T-cell (primary cell): Measurements from ENCODE around the gene USH1C. TPM values are rescaled to one million over a fixed set of nuclear protein-coding genes. Genes with fewer than 3 reads are reported as not detected.

Source experiments
- ATAC-seq, 4 experiments: fragments of 200-7000 bp in 3 of 4; fragments of 150-1000 bp in 1 of 4; cut with Tn5 transposase; replicated peaks in 1 of 4; 1 replicate in 3 of 4; 2 replicates in 1 of 4; pipeline ENCODE4 v1.10.0; 2021; ENCODE audit warnings: moderate library complexity in 3 of 4, mild to moderate bottlenecking in 2 of 4, moderate number of reproducible peaks in 1 of 4
- CTCF ChIA-PET, 2 donors: fragments of 300-600 bp; sonication (Branson Sonifier 250); formaldehyde crosslinking; loops; one replicate each; lab custom pipeline; 2022; ENCODE audit warnings: antibody characterized with exemption in 2 of 2; lab: Charles Lee
- POLR2A ChIA-PET, 2 donors: fragments of 300-600 bp; sonication (Branson Sonifier 250); formaldehyde crosslinking; loops; one replicate each; lab custom pipeline; 2022; ENCODE audit warnings: antibody characterized with exemption in 2 of 2; lab: Charles Lee
- DNase-seq, 35 experiments: peaks; one replicate each; pipeline versions ENCODE4 v3.0.0 to v3.0.0-alpha.2; 2013 to 2023
- H3K27ac ChIP-seq: one replicate; pipeline ENCODE4 v1.5.1; 2013; ENCODE audit warnings: low read length
- H3K27me3 ChIP-seq, 2 experiments: replicated peaks in 1 of 2; 1 replicate in 1 of 2; 2 replicates in 1 of 2; pipeline versions ENCODE4 v1.6.1 to v1.7.0; 2013; ENCODE audit warnings: low read length in 1 of 2, mixed read lengths in 1 of 2; ENCODE audit not compliant: control insufficient read depth in 2 of 2, insufficient read depth in 2 of 2; ENCODE audit errors: extremely low read depth in 1 of 2
- H3K36me3 ChIP-seq, 2 donors: 1 replicate in 1 of 2; 2 replicates in 1 of 2; pipeline versions ENCODE4 v1.6.1 to v1.7.0; 2013; ENCODE audit warnings: low read length in 1 of 2; ENCODE audit not compliant: control insufficient read depth in 2 of 2, insufficient read depth in 1 of 2; ENCODE audit errors: extremely low read depth in 1 of 2
- H3K4me1 ChIP-seq, 2 experiments: 1 replicate in 1 of 2; 2 replicates in 1 of 2; pipeline versions ENCODE4 v1.6.1 to v1.7.0; 2013; ENCODE audit warnings: low read length in 2 of 2, mixed read lengths in 1 of 2; ENCODE audit not compliant: insufficient read depth in 2 of 2, control insufficient read depth in 1 of 2; ENCODE audit errors: extremely low read depth in 1 of 2
- H3K4me3 ChIP-seq, 2 donors: 1 replicate in 1 of 2; 2 replicates in 1 of 2; pipeline versions ENCODE4 v1.5.1 to v1.7.0; 2013; ENCODE audit warnings: mild to moderate bottlenecking in 2 of 2, low read length in 1 of 2, moderate library complexity in 1 of 2; ENCODE audit not compliant: control insufficient read depth in 1 of 2; ENCODE audit errors: extremely low read depth in 1 of 2
- H3K9me3 ChIP-seq: 2 replicates; pipeline ENCODE4 v1.7.0; 2013
- H3K27ac Mint-ChIP-seq, 2 donors: one replicate each; pipeline ENCODE4 v1.8.0; 2020 to 2021; ENCODE audit warnings: mild to moderate bottlenecking in 2 of 2, mixed read lengths in 2 of 2
- H3K27me3 Mint-ChIP-seq, 2 donors: one replicate each; pipeline ENCODE4 v1.8.0; 2021 to 2022; ENCODE audit warnings: mixed read lengths in 2 of 2
- H3K36me3 Mint-ChIP-seq: one replicate; pipeline ENCODE4 v1.8.0; 2021; ENCODE audit warnings: mixed read lengths
- H3K4me1 Mint-ChIP-seq, 3 donors: one replicate each; pipeline ENCODE4 v1.8.0; 2020 to 2022; ENCODE audit warnings: mixed read lengths in 3 of 3, mild to moderate bottlenecking in 1 of 3
- H3K4me3 Mint-ChIP-seq, 3 donors: one replicate each; pipeline ENCODE4 v1.8.0; 2020 to 2022; ENCODE audit warnings: mild to moderate bottlenecking in 3 of 3, mixed read lengths in 3 of 3, moderate library complexity in 3 of 3
- H3K9me3 Mint-ChIP-seq, 3 donors: one replicate each; pipeline ENCODE4 v1.8.0; 2020 to 2022; ENCODE audit warnings: mixed read lengths in 3 of 3
- WGBS: methylation state at CpG from one replicate; pipeline ENCODE4 v1.1.5; 2013; ENCODE audit warnings: missing lambda C conversion rate; ENCODE audit not compliant: insufficient coverage; 5-methylcytosine and 5-hydroxymethylcytosine counted together
- total RNA-seq, 35 experiments: library from RNA in 6 of 35; stranded (reverse) in 6 of 35; fragments of 120-200 nt in 1 of 35; gene quantifications; one replicate each; pipeline versions ENCODE4 v1.2.1 to v1.2.4 and lab custom pipeline; 2013 to 2026

USH1C gene
- total RNA-seq, 5 donors from 2014 or later (not counting 1 experiment from before 2014, with no cell fraction given), result not detected

DNA sequence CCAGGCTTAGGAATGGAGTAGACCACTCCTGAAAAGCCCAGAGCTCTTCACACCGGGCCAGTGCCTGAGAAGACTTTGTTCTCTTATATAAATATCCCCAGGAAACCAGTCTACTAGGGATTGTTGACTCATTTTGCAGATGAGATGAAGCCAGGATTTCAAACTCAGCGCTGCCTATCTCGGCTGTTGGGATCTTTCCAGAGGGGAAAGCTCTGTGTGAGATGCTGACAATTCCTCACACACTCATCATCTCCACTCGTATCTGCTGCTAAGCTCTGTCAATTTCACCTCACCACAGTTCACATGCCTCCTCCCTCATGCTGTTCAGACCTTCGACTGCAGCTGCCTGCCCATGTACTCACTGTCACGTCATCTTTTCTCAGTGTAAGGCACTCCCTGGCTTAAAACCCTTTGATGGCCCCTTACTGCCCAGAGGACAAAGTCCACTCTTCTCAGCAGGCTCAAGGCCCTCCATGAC lies 12.5 kb downstream of the USH1C start:
- ATAC-seq, result no peak
- no peaks in the 10 kb centered on the region for H3K36me3 Mint-ChIP-seq
- peaks cover 0 to 8% of the 10 kb centered on the region in 2 donors for H3K27me3 Mint-ChIP-seq
- no peak overlapping the region for H3K4me3 ChIP-seq
- peaks cover 0 to 28% of the 10 kb centered on the region in 2 experiments for H3K27me3 ChIP-seq
- H3K9me3 ChIP-seq, result no peaks in the 10 kb centered on the region
- no peaks in the 10 kb centered on the region for H3K36me3 ChIP-seq
- H3K4me1 ChIP-seq, result no peaks in the 10 kb centered on the region
- H3K9me3 Mint-ChIP-seq, result no peaks in the 10 kb centered on the region
- ChIA-PET POLR2A (interaction anchor here in 1 of 2 donors (0.7 kb wide), 1 partner anchor 522 kb away, joined by 4 read pairs; no protein-coding TSS in a partner anchor), CTCF (interaction anchor here in 1 of 2 donors (0.5 kb wide), 1 partner anchor 177 kb away, joined by 8 read pairs; no protein-coding TSS in a partner anchor)
- 68% methylated on average over 5 of the region's 6 CpGs for WGBS
- no peaks in the 10 kb centered on the region for H3K4me1 Mint-ChIP-seq
- no peak for DNase-seq
- H3K27ac Mint-ChIP-seq, result no peak overlapping the region
- H3K4me3 Mint-ChIP-seq, result no peak overlapping the region
- H3K27ac ChIP-seq, result no peak overlapping the region

GRCh38 chr11:17531071-17531600 lies 13.1 kb downstream of the USH1C start:
- Mint-ChIP-seq H3K9me3 (no peaks in the 10 kb centered on the region), H3K4me1 (no peaks in the 10 kb centered on the region), H3K27ac (no peak overlapping the region), H3K27me3 (peaks cover 0 to 9% of the 10 kb centered on the region in 2 donors), H3K4me3 (no peak overlapping the region), H3K36me3 (no peaks in the 10 kb centered on the region)
- peaks cover 0 to 31% of the 10 kb centered on the region in 2 experiments for H3K27me3 ChIP-seq
- no peak overlapping the region for H3K4me3 ChIP-seq
- no peak for ATAC-seq
- H3K36me3 ChIP-seq, result no peaks in the 10 kb centered on the region
- WGBS, result 82% methylated on average over 16 of the region's 22 CpGs
- no peaks in the 10 kb centered on the region for H3K4me1 ChIP-seq
- ChIA-PET CTCF (no interaction called here), POLR2A (interaction anchor here in 1 of 2 donors (0.7 kb wide), 1 partner anchor 521 kb away, joined by 4 read pairs; no protein-coding TSS in a partner anchor)
- DNase-seq, result no peak
- no peaks in the 10 kb centered on the region for H3K9me3 ChIP-seq
- no peak overlapping the region for H3K27ac ChIP-seq

- Histone ChIP-seq H3K27ac (no peak overlapping the region), H3K27me3 (peaks cover 0 to 31% of the 10 kb centered on the region in 2 experiments), H3K36me3 (no peaks in the 10 kb centered on the region), H3K4me1 (no peaks in the 10 kb centered on the region), H3K4me3 (no peak overlapping the region), H3K9me3 (no peaks in the 10 kb centered on the region)
- peaks cover 0 to 13% of the 10 kb centered on the region in 2 donors for H3K27me3 Mint-ChIP-seq
- H3K4me3 Mint-ChIP-seq, result no peak overlapping the region
- no peak overlapping the region for H3K27ac Mint-ChIP-seq
- 90% methylated on average over 6 of the region's 10 CpGs for WGBS
- CTCF ChIA-PET, result no interaction called here
- ATAC-seq (no peak), DNase-seq (no peak)
- POLR2A ChIA-PET, result no interaction called here
- no peaks in the 10 kb centered on the region for H3K36me3 Mint-ChIP-seq
- H3K9me3 Mint-ChIP-seq, result no peaks in the 10 kb centered on the region
- no peaks in the 10 kb centered on the region for H3K4me1 Mint-ChIP-seq
These were observed 14.4 kb downstream of the USH1C start for GRCh38 chr11:17529844-17530185.

- Mint-ChIP-seq H3K4me3 (no peak overlapping the region), H3K9me3 (no peaks in the 10 kb centered on the region), H3K27me3 (peaks cover 0 to 13% of the 10 kb centered on the region in 2 donors), H3K27ac (no peak overlapping the region), H3K4me1 (no peaks in the 10 kb centered on the region), H3K36me3 (no peaks in the 10 kb centered on the region)
- no peaks in the 10 kb centered on the region for H3K9me3 ChIP-seq
- CTCF ChIA-PET, result interaction anchor here (0.6 to 2.1 kb wide), 2 partner anchors 145 to 721 kb away, joined by 3 to 12 read pairs; no protein-coding TSS in a partner anchor
- H3K27me3 ChIP-seq, result peaks cover 0 to 29% of the 10 kb centered on the region in 2 experiments
- no peak for ATAC-seq
- no peaks in the 10 kb centered on the region for H3K4me1 ChIP-seq
- POLR2A ChIA-PET, result no interaction called here
- 88% methylated on average over 12 of the region's 14 CpGs for WGBS
- no peak overlapping the region for H3K27ac ChIP-seq
- no peak for DNase-seq
- H3K4me3 ChIP-seq, result no peak overlapping the region
- no peaks in the 10 kb centered on the region for H3K36me3 ChIP-seq
These were observed 15.0 kb downstream of the USH1C start for GRCh38 chr11:17528906-17529843.

DNA sequence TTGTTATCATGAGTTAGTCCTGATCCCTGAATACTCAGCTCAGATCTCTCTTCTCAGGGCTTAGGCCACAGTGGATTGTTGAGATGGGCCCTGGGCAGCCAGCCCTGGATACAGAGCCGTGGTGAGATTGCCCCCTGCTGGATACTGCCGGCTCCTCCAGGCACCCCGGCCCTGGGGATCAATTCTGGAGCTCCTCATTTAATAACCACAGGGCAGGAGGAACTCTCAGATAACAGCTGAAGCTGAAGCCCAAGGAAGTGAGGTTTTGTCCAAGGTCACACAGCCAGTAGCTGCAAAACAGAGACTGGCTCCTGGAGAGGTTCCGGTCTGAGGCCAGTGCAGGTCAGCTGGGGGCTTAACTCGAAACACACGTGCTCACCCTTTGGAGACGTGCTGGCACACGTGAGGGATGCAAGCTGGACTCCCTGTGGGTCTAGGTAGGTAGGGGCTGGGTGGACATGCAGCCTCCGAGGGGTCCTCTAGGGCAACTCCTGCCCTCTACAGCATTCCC lies 16.0 kb downstream of the USH1C start:
- peak in 3 of 4 experiments; percentile 50 to 54 (median 52) for ATAC-seq
- no peaks in the 10 kb centered on the region for H3K9me3 Mint-ChIP-seq
- no peaks in the 10 kb centered on the region for H3K4me1 Mint-ChIP-seq
- ChIA-PET CTCF (interaction anchor here (0.6 to 2.1 kb wide), 8 partner anchors 10 to 720 kb away, joined by 3 to 12 read pairs (median 3); no protein-coding TSS in a partner anchor), POLR2A (no interaction called here)
- H3K36me3 ChIP-seq, result no peaks in the 10 kb centered on the region
- H3K36me3 Mint-ChIP-seq, result no peaks in the 10 kb centered on the region
- H3K27me3 Mint-ChIP-seq, result peaks cover 0 to 13% of the 10 kb centered on the region in 2 donors
- H3K4me3 Mint-ChIP-seq, result no peak overlapping the region
- peak in 26 of 35 experiments; percentile 4 to 50 (median 25) for DNase-seq
- H3K9me3 ChIP-seq, result no peaks in the 10 kb centered on the region
- no peak overlapping the region for H3K27ac ChIP-seq
- H3K4me1 ChIP-seq, result no peaks in the 10 kb centered on the region
- H3K27ac Mint-ChIP-seq, result no peak overlapping the region
- no peak overlapping the region for H3K4me3 ChIP-seq
- H3K27me3 ChIP-seq, result peaks cover 0 to 24% of the 10 kb centered on the region in 2 experiments
- 0% methylated on average over 1 of the region's 9 CpGs for WGBS

DNA sequence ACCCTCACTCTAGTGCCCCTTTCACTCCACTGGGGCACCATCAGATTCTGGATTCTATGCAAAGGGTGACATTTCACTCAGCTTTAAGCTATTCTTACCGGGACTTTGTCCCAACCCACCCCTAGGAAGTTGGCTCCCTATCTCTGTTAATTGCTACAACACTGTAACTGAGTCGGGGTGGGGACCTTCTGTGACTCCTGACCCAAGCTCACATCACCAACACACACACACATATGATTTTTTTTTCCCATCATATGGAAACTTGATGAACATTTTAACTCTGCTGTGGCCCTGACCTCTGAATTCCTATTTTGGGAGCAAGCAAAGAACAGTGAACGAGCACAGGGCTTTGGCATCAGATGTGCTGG lies 16.6 kb downstream of the USH1C start:
- 100% methylated on average over 1 of the region's 3 CpGs for WGBS
- no peaks in the 10 kb centered on the region for H3K36me3 Mint-ChIP-seq
- no peak overlapping the region for H3K4me3 Mint-ChIP-seq
- Histone ChIP-seq H3K36me3 (no peaks in the 10 kb centered on the region), H3K4me3 (no peak overlapping the region), H3K4me1 (no peaks in the 10 kb centered on the region), H3K27me3 (peaks cover 0 to 23% of the 10 kb centered on the region in 2 experiments), H3K9me3 (no peaks in the 10 kb centered on the region), H3K27ac (no peak overlapping the region)
- no peaks in the 10 kb centered on the region for H3K9me3 Mint-ChIP-seq
- ATAC-seq (no peak), DNase-seq (no peak)
- CTCF ChIA-PET, result interaction anchor here (0.7 to 2.1 kb wide), 7 partner anchors 10 to 708 kb away, joined by 3 to 12 read pairs (median 3); no protein-coding TSS in a partner anchor
- no peaks in the 10 kb centered on the region for H3K4me1 Mint-ChIP-seq
- peaks cover 0 to 13% of the 10 kb centered on the region in 2 donors for H3K27me3 Mint-ChIP-seq
- no peak overlapping the region for H3K27ac Mint-ChIP-seq
- POLR2A ChIA-PET, result no interaction called here
